HUES64 (cell line): ENCODE measurements around the gene PSD2.

Experiments
- H3K27ac ChIP-seq: 2 replicates; pipeline ENCODE4 v1.7.0; 2013; ENCODE audit warnings: low read depth, low read length, inconsistent platforms
- H3K27me3 ChIP-seq: 2 replicates; pipeline ENCODE4 v1.6.1; 2013; ENCODE audit warnings: mild to moderate bottlenecking, low read length; ENCODE audit not compliant: insufficient read depth
- H3K36me3 ChIP-seq: 2 replicates; pipeline ENCODE4 v1.6.1; 2013; ENCODE audit warnings: mild to moderate bottlenecking, low read length; ENCODE audit not compliant: insufficient read depth
- H3K4me1 ChIP-seq: 2 replicates; pipeline ENCODE4 v1.6.1; 2013; ENCODE audit warnings: mild to moderate bottlenecking, low read length, moderate library complexity; ENCODE audit not compliant: insufficient read depth
- H3K4me3 ChIP-seq: 2 replicates; pipeline ENCODE4 v1.5.1; 2013; ENCODE audit warnings: mild to moderate bottlenecking, low read length, moderate library complexity
- H3K9ac ChIP-seq: 2 replicates; pipeline ENCODE4 v1.6.1; 2013; ENCODE audit warnings: mild to moderate bottlenecking, low read depth, low read length
- H3K9me3 ChIP-seq: 2 replicates; pipeline ENCODE4 v1.6.1; 2013; ENCODE audit warnings: low read depth, low read length; ENCODE audit not compliant: insufficient read depth
- WGBS: fragments of 150-250, 120-280 bp; methylation state at CpG from one replicate; pipeline ENCODE4 v1.1.7; 2013; ENCODE audit warnings: missing lambda C conversion rate; 5-methylcytosine and 5-hydroxymethylcytosine counted together

PSD2 gene

GRCh38 chr5:139757727-139758509, 37.7 kb upstream of the PSD2 start:
- H3K27ac ChIP-seq: no peak overlapping the region

DNA sequence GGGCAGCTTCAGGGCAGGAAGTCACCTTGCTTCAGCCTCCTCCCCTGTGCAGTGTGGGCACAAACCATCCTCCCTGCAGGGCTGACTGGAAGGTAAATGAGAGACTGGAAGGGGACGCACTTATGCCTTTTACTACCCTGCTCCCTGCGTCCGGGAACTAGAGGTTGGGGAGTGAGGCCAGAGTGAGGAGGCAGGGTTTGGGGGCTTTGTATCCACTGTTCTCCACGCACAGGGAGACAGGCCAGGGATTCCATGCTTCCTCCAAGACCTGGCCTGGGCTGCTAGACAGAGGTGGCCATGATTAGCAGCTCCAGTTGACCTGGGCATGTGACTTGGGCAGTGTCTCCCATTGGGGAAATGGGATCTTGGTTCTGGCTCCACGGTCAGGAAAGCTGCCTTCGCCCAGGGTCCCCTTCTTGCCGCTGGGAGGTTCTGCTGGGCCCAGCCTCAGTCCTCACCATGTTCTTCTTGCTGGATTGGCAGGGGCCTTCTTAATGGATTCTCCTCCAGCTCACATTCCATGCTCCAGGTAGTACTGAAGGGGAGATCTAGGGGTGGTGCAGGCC, 37.0 kb upstream of the PSD2 start:
- H3K9ac ChIP-seq: no peak overlapping the region
- WGBS: 86% methylated on average over 7 of the region's 7 CpGs
- no peak overlapping the region for H3K27ac ChIP-seq

More at GRCh38 chr5:139757727-139758509, 37.7 kb upstream of the PSD2 start:
- Histone ChIP-seq H3K4me1 (peaks cover 10% of the 10 kb centered on the region; the same call in 1 of the 2 replicates), H3K4me3 (no peak overlapping the region), H3K27me3 (peaks cover 55% of the 10 kb centered on the region), H3K9ac (no peak overlapping the region), H3K9me3 (no peaks in the 10 kb centered on the region), H3K36me3 (no peaks in the 10 kb centered on the region)
- 84% methylated on average over 10 of the region's 11 CpGs for WGBS

GRCh38 chr5:139759219-139759721, 36.3 kb upstream of the PSD2 start:
- WGBS: 84% methylated on average over 36 of the region's 36 CpGs
- H3K9me3 ChIP-seq: no peaks in the 10 kb centered on the region
- H3K27me3 ChIP-seq: peaks cover 59% of the 10 kb centered on the region
- no peak overlapping the region for H3K9ac ChIP-seq
- no peak overlapping the region for H3K4me3 ChIP-seq
- H3K27ac ChIP-seq: no peak overlapping the region
- H3K36me3 ChIP-seq: no peaks in the 10 kb centered on the region
- peaks cover 17% of the 10 kb centered on the region; the same call in 1 of the 2 replicates for H3K4me1 ChIP-seq

More for the DNA sequence above, 37.0 kb upstream of the PSD2 start:
- Histone ChIP-seq H3K9me3 (no peaks in the 10 kb centered on the region), H3K4me1 (peaks cover 11% of the 10 kb centered on the region; the same call in 1 of the 2 replicates), H3K4me3 (no peak overlapping the region), H3K27me3 (peaks cover 53% of the 10 kb centered on the region), H3K36me3 (no peaks in the 10 kb centered on the region)

DNA sequence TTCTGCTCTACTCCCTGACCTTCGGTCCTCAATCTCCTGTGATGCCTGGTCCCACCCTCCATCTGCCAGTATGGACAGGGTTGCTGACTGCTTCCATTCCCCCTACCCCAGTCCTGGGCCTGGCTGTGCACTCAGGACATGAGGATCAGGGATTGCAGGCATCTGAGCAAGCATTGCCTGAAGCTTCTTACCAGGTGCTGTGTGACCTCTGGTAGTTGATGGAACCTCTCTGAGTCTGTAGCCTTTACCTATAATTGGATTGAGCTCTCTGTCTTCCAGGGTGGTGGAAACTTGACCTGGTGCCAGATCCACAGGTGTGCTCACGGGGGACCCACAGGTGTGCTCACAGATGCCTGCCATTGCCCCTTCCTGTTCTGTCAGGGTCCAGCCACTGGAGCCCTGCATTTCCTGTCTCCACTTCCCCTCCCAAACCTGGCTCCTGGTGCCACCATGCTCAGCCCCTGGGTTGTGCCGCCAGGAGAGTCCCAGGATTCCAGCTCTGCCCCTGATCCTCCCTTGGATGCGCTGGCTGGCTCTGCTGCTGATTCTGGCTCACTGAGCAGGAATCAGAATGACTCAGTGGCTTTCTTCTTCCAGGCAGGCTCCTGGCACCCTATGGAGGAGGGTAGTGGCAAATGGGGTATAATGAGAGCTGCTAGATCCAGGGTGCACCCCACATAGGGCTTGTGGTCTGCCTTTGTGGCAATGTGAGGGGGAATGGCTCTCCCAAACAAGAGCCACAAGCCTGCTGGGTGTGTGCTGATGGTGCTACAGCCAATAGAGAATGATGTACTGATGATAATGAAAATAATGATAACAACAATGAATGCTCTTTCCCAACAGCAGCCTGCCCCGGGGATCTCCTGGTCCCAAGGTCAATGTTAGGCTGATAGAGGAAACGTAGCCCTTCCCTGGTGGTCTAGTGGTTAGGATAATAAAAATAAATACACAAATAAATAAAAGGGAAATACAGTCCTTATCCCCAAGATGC, 35.2 kb upstream of the PSD2 start:
- no peak overlapping the region for H3K9ac ChIP-seq

DNA sequence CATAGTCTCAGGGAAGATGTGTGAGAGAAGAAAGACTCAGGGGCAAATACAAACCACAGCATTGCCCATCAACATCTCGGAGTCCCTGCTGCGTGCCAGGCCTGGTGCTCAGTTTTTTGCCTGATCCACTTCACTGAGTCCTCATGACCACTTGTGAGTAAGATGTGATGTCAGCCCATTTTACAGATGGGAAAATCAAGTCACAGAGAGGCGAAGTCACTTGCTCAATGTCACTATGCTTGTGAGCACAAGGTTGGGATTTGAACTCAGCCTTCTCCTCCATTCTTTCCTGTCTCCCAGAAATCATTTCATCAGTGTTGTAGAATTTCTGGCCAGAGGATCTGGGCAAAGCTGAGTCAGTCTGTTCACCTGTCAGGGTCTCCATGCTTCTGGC, 34.6 kb upstream of the PSD2 start:
- Histone ChIP-seq H3K27me3 (peaks cover 53% of the 10 kb centered on the region), H3K4me3 (no peak overlapping the region), H3K9ac (no peak overlapping the region), H3K27ac (no peak overlapping the region), H3K36me3 (no peaks in the 10 kb centered on the region), H3K4me1 (peaks cover 21% of the 10 kb centered on the region), H3K9me3 (no peaks in the 10 kb centered on the region)
- WGBS: 96% methylated on average over 3 of the region's 3 CpGs

More for the DNA sequence above, 35.2 kb upstream of the PSD2 start:
- H3K27me3 ChIP-seq: peaks cover 57% of the 10 kb centered on the region
- no peak overlapping the region for H3K4me3 ChIP-seq
- peaks cover 22% of the 10 kb centered on the region for H3K4me1 ChIP-seq
- 88% methylated on average over 4 of the region's 6 CpGs for WGBS
- no peaks in the 10 kb centered on the region for H3K36me3 ChIP-seq
- no peaks in the 10 kb centered on the region for H3K9me3 ChIP-seq
- no peak overlapping the region for H3K27ac ChIP-seq

DNA sequence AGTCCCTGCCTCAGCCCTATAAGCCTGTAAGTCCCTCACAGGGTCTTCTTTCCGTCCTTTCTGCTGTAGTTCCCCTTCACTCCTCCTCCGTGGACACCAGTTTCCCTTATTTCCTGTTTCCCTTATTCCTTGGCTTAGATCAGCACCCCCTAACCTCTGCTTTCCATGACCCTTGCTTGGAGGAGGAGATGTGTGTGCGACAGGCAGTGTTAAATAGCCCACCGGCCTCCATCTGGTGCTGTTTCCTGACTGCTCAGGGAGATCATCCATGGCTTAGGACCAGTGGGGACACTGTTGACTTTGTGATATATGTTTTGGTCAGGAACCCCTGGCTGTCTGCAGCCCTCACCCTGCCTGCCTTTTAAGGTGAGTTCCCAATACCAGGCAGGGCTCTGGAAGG, 34.1 kb upstream of the PSD2 start:
- Histone ChIP-seq H3K4me1 (peaks cover 22% of the 10 kb centered on the region), H3K9ac (no peak overlapping the region), H3K36me3 (no peaks in the 10 kb centered on the region), H3K9me3 (no peaks in the 10 kb centered on the region), H3K27me3 (peaks cover 53% of the 10 kb centered on the region), H3K27ac (no peak overlapping the region), H3K4me3 (no peak overlapping the region)
- WGBS: 82% methylated on average over 4 of the region's 4 CpGs

GRCh38 chr5:139762615-139763170, 32.9 kb upstream of the PSD2 start:
- no peak overlapping the region for H3K27ac ChIP-seq
- no peak overlapping the region for H3K4me3 ChIP-seq
- H3K9ac ChIP-seq: no peak overlapping the region
- H3K27me3 ChIP-seq: peaks cover 42% of the 10 kb centered on the region
- H3K4me1 ChIP-seq: peaks cover 22% of the 10 kb centered on the region
- H3K9me3 ChIP-seq: no peaks in the 10 kb centered on the region
- H3K36me3 ChIP-seq: no peaks in the 10 kb centered on the region
- 38% methylated on average over 10 of the region's 10 CpGs for WGBS

GRCh38 chr5:139763280-139763929, 32.2 kb upstream of the PSD2 start:
- 78% methylated on average over 12 of the region's 12 CpGs for WGBS
- Histone ChIP-seq H3K9ac (no peak overlapping the region), H3K4me1 (peaks cover 19% of the 10 kb centered on the region), H3K27ac (no peak overlapping the region), H3K9me3 (no peaks in the 10 kb centered on the region), H3K36me3 (no peaks in the 10 kb centered on the region), H3K27me3 (peaks cover 38% of the 10 kb centered on the region), H3K4me3 (no peak overlapping the region)

DNA sequence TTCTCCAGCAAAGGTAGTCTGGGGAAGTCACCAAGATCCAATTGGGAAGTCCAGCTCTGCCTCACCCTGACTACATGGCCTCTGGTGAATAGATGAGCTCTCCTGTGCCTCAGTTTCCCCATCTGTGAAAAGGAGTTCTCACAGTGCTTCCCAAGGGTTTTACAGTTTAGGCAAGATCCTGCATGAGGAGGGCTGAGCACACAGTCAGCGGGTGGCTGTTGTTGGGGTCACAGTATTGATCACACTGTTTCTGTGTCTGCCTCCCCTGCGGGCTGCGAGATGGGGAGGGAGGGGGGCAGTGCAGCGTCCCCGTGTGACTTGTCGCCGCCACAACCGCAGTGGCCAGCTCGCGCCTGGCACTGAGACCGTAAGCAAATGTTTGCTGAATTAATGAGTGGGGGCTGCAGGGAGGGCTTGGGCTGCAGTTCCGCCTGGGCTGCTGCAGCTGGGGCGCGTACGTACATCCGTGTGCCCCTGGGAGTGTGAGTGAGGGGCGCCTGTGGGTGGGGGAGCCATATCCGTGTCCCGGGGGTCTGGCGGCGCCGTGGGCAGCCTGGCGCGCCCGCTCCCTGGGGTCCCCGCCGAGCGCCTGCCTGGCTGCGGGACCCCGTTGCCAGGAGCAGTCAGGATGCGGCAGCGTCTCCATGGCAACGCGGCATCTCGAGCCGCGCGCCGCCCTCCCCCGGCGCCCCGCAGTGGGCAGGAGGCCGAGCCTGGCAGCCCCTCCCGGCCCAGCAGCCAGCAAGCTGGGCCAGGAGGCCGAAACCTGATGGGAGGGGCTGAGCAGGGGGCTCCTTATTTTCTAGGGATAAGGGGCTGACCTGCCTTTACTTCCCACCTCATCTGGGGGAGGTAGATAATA, 31.4 kb upstream of the PSD2 start:
- H3K4me1 ChIP-seq: peaks cover 19% of the 10 kb centered on the region
- no peaks in the 10 kb centered on the region for H3K9me3 ChIP-seq
- no peaks in the 10 kb centered on the region for H3K36me3 ChIP-seq
- H3K27ac ChIP-seq: no peak overlapping the region
- H3K4me3 ChIP-seq: peak overlapping the region; percentile 22; the same call in 1 of the 2 replicates
- no peak overlapping the region for H3K9ac ChIP-seq
- H3K27me3 ChIP-seq: peaks cover 32% of the 10 kb centered on the region
- 10% methylated on average over 45 of the region's 45 CpGs for WGBS
